Endothelial cell of umbilical vein (primary cell): ENCODE measurements around the gene RBMS3.

Experiments used
- CTCF ChIP-seq, 2 donors: IDR thresholded peaks; 1 replicate in 1 of 2; 2 replicates in 1 of 2; pipeline ENCODE4 v1.5.1; 2011; ENCODE audit warnings: low read length in 2 of 2, mild to moderate bottlenecking in 2 of 2, moderate library complexity in 2 of 2, control low read depth in 1 of 2, inconsistent platforms in 1 of 2, low read depth in 1 of 2; ENCODE audit not compliant: insufficient read depth in 1 of 2; ENCODE audit errors: extremely low read depth in 1 of 2
- EZH2 ChIP-seq: IDR thresholded peaks from 2 replicates; pipeline ENCODE4 v1.6.1; 2012; ENCODE audit warnings: borderline replicate concordance, low read depth, mild to moderate bottlenecking, moderate library complexity, low read length, inconsistent platforms; ENCODE audit not compliant: severe bottlenecking
- JUN ChIP-seq: IDR thresholded peaks from 2 replicates; pipeline ENCODE4 v1.6.1; 2011; ENCODE audit warnings: borderline replicate concordance, low read depth; ENCODE audit not compliant: insufficient read length, insufficient read depth
- MAX ChIP-seq: IDR thresholded peaks from 2 replicates; pipeline ENCODE4 v1.6.1; 2011; ENCODE audit not compliant: insufficient read depth, insufficient read length
- MYC ChIP-seq: IDR thresholded peaks from one replicate; pipeline ENCODE4 v1.6.1; 2011; ENCODE audit warnings: mild to moderate bottlenecking, low read depth, low read length
- POLR2A ChIP-seq: IDR thresholded peaks from 2 replicates; pipeline ENCODE4 v1.6.1; 2012; ENCODE audit warnings: low read depth, mild to moderate bottlenecking, control low read depth, low read length
- POLR2AphosphoS5 ChIP-seq: IDR thresholded peaks from 2 replicates; pipeline ENCODE4 v1.6.1; 2012; ENCODE audit warnings: low read depth, mild to moderate bottlenecking, control low read depth, low read length, moderate library complexity; ENCODE audit not compliant: insufficient read depth

- no peak for TF ChIP-seq CTCF (IDR thresholded peaks at IDR 0.05; ENCODE audit: extremely low read depth in 1 of 2, insufficient read depth in 1 of 2, low read depth in 1 of 2, low read length in 2 of 2)
- no peak for TF ChIP-seq POLR2A
- no peak for TF ChIP-seq JUN
- TF ChIP-seq POLR2AphosphoS5: no peak
- TF ChIP-seq EZH2: no peak
- no peak for TF ChIP-seq MAX
- TF ChIP-seq MYC: no peak
Observed at GRCh38 chr3:29942297-29942696, 661.4 kb downstream of the RBMS3 start.
